ENCODE data around the gene PLK3.
"Not testable (repeated sequence)": the region's sequence is repeated elsewhere in the genome, so short reads cannot be mapped to it uniquely, and the experiment has no call there.

The PLK3 gene

DNA sequence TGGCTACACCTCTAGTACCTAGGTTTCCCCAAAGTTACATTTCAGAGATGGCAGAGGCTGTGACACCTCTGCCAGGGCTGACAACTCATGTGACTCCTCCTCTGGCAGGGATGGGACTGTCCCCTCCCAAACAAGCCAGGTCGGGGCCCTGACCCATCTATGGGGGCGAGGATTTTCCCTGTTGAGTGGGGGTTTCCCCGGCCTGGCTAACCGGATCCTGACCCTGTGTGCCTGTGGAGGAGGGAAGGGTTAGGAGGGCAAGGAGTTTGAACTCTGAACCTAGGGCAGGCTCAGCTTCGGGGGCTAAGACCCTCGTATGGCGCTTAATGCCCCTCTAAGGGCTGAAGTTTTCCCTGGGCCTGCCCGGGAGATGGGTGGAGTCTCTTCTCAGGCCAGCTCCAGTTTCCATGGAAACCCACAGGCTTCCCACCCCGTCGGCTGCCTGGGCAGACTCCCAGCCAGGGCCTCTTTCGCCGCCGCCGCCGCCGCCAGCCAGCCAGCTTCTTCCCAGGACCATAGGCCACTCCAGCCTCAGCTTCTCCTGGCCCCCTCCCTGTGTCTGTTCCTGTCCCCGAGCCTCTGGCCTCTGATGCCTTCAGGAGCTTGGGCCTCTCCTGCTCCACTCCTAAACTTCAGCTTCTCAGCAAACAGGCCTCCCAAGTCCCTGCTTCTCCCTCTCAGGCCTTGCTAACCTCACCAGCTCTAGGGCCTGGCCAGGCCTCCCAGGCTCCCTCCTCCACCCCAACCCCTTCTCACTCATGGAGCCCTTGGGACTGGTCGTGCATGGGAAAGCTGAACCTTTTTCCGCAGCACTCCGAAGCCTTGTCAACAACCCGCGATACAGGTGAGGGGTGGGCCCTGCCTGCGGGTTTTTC lies 8.1 kb downstream of the PLK3 start, which contains the start of gene BTBD19:
BTBD19 (plus strand) TSS at position 461 of the 875 bp plus-strand sequence; CDS start at position 759, 298 bp downstream.
- peak; percentile 5 for FAIRE-seq

DNA sequence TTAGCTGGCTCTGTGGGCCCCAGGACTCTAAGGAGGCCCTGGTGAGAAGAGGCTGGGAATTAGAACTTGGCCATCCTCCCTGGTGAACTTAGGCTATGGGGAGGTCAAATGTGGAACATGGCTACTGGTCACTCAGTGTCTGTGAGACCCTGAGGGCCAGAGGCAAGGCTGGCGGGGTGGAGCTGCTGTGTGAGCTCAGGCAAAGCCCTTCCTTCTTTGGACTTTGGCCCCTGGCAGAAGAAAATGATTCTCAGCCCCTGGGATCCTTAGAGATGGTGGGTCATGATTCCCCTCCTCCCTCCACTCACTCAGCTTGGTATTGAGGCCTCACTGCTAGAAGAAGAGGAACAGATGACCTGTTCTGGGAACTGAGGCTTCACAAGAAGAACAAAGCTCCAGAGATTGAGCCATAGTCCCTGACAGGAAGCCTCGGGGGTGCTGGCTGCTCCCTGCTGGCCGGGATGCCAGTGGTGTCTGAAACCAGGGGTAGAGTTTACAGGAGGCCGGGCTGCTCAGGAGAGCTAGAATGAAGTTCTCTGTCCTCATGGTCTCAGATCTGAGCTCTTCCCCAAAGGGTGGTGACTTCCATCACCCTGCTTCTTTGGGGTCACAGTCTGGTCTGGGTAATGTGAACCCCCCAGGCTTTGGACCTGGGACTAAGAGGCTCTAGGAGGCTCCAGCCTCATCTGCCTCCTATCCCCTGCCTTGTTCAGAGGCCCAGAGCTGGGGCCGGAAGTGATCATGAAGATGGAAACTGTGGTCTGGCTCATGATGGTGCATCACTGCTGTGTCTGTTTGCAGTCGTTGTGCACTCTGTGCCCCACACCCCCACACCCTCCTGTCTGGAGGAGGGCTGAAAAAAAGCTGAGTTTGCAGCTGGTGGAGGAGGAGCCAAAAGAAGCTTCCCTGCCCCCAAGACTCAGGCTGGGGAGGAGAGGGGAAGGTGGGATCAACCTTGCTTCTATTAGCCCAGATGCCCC lies 9.1 kb downstream of the PLK3 start:
- DNase-seq (ENCODE audit: low spot score) (peak; percentile 57), FAIRE-seq (no peak)

More for the DNA sequence above, 8.1 kb downstream of the PLK3 start, which contains the start of gene BTBD19:
- peak; percentile 91 for DNase-seq (ENCODE audit: low spot score)

DNA sequence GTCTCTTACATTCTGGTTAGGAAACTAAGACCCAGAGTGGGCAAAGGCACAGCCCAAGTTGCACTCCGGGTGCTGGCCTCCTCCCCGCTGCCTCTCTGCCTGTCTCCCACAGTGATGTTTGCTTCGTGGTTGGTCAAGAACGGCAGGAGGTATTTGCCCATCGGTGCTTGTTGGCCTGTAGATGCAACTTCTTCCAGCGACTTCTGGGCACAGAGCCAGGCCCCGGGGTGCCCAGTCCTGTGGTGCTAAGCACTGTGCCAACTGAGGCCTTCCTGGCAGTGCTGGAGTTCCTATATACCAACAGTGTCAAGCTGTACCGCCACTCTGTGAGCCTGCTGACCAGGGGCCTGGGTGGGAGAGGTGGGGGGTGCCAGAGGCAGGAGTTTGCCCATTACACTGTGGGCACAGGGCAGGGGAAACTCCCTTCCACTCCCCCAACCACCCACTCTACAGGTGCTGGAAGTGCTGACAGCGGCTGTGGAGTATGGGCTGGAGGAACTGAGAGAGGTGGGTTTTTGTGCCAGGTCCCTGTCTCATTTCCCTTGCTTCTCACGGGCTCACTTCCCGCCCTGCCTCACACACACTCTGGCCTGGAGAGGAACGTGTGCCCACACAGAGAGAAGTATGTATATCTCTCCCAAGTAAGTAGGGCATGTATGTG lies 10.1 kb downstream of the PLK3 start:
- no peak for FAIRE-seq
- no peak for DNase-seq (ENCODE audit: low spot score)

DNA sequence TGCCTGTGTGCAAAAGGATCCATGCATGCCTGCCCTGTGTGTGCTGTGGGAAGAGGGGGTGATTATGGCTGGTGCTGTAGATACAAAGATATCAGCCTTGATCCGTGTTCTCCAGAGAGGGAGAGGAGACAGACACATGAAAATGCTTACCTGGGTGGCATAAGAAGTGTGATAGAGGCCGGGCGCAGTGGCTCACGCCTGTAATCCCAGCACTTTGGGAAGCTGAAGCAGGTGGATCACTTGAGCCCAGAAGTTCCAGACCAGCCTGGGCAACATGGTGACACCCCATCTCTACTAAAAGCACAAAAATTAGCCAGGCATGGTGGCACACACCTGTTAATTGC lies 10.6 kb downstream of the PLK3 start:
- not testable (repeated sequence) for DNase-seq (ENCODE audit: low spot score); FAIRE-seq

DNA sequence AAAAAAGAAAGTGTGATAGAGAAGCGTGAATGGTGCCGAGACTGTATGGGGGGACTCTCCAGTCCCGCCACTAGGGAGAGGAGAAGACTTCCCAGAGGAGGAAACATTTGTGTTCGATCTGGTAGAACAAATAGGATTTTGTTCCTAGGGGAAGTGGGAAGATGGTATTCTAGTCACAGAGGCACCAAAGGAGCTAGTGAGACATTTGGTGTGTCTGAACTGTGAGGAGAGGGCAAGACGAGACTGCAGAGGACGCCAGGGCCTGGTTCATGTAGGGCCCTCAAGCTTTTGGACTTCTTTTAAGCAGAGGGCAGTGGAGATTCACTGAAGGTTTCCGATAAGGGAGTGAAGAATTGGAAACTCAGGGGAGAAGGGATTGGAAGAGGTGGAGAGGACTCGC lies 11.1 kb downstream of the PLK3 start:
- FAIRE-seq (no peak), DNase-seq (ENCODE audit: low spot score) (no peak)

DNA sequence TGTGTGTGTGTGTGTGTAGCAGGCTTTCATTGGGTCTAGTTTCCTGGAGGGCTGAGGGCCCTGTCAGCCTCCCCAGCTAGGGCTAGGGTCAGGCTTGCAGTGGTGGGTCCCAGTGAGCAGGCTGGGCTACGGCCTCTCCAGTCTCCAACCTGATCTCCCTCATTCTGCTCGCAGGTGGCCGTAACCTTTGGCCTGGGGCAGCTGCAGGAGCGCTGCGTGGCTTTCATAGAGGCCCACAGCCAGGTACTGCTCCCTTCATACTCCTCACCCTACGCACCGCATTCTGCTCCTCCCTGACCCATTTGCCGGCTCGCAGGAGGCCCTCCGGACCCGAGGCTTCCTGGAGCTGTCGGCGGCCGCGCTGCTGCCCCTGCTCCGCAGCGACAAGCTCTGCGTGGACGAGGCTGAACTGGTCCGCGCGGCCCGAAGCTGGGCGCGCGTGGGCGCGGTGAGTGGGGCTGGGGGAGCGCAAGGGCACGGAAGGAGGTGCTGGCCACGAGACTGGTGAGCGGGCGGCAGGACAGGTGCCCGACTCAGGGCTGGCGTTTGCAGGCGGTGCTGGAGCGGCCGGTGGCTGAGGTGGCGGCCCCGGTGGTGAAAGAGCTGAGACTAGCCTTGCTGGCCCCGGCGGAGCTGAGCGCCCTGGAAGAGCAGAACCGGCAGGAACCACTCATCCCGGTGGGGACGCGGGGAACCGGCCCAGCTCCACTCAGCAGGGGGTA lies 12.8 kb downstream of the PLK3 start:
- no peak for DNase-seq (ENCODE audit: low spot score)
- no peak for FAIRE-seq

DNA sequence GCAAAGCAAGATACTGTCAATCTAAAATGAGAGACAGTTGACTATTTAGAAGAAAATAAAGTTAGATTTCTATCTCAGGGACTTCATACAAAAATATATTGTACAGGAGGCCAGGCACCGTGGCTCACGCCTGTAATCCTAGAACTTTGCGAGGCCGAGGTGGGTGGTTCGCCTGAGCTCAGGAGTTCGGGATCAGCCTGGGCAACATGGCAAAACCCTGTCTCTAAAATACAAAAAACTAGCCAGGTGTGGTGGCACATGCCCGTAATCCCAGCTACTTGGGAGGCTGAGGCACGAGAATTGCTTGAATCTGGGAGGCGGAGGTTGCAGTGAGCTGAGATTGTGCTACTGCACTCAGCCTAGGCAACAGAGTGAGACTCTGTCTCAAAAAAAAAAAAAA lies 15.7 kb downstream of the PLK3 start:
- FAIRE-seq; DNase-seq (ENCODE audit: low spot score): not testable (repeated sequence)

DNA sequence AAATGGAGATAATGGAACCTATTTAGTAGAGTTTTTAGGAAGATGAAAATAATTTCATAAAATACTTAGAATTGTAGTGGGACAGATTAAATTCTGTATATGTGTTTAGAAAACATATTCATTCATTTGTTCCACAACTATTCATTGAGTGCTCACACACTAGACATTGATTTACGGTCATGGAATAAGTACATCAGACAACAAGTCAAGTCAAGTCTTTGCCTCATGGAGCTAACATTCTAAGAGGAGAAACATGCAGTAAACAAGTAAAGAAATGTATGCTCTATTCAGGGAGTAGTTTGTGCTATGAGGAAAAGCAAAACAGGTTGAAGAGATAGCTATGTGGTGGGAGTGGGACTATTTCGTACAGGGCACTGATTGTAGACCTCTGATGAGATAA lies 17.1 kb downstream of the PLK3 start:
- DNase-seq (ENCODE audit: low spot score): no peak

DNA sequence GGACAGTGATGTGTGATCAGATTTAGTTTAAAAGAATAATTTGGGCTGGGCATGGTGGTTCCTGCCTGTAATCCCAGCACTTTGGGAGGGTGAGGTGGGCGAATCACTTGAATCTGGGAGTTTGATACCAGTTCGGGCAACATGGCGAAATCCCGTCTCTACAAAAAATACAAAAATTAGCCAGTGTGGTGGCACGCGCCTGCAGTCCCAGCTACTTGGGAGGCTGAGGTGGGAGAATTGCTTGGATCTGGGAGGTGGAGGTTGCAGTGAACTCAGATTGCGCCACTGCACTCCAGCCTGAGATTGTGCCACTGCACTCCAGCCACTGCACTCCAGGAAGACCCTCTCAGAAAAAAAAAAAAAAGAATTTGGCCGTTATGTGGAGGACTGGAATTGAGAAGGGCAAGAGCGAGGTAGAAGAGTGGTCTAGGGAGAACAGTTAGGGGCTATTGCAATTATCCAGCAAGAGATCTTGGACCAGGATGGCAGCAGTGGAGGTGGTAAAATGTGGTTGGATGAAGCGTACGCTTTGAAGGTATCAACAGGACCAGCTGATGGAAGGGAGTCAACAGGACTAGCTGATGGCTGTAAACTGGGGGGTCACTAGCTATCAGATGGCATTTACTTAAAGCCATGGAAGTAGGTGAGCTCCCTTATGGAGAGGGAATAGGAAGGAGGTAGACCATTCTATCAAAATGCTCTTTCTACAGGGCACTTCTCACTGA lies 17.8 kb downstream of the PLK3 start:
- no peak for DNase-seq (ENCODE audit: low spot score)
- no peak for FAIRE-seq

More for the DNA sequence above, 17.1 kb downstream of the PLK3 start:
- no peak for FAIRE-seq

DNA sequence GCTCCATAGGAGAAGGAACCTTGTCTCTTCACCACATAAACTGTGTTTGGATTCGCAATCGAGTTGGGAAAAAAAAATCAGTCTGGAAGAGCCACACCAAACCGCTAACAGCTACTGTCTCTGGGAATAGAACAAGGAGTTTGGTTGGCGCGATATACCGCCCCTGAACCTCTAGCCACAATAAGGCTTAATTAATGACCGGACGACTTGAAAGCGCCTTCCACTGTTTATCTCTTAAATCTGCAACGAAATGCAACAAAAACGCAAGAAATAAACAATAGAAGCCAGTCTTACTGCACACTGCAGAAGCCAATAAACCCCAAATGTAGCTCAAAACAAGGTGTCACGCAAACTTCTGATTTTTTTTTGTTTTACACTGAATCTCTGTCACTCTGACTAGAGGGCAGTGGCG lies 19.0 kb downstream of the PLK3 start:
- no peak for FAIRE-seq
- DNase-seq (ENCODE audit: low spot score): no peak

DNA sequence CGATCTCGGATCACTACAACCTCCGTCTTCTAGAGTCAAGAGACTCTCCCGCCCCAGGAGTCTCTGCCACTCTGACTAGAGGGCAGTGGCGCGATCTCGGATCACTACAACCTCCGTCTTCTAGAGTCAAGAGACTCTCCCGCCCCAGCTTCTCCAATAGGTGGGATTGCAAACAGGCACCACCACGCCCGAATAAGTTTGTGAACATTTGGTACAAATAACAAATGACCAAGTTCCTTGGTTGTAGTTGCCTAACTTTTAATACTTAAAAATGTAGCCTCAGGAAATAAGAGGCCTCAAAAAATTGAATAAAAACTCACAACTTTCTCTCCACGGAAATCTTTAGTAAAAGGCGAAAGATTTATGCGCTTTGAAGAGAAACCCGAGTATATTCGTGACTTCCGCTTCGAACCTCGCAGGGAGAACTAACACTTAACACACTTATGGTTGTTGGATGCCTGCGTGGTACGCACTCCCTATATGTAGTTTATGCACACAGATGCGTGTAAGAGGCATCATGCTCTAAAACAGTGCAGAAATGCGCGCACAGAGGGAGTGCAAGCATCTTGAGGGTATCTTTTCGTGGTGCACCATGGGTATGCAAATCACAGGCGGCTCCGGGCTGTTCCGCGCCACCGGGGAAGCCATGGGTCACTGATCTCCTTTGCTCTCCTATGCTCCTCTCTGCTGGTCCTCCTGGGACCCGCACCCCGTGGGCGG lies 19.6 kb downstream of the PLK3 start:
- no peak for FAIRE-seq
- no peak for DNase-seq (ENCODE audit: low spot score)

DNA sequence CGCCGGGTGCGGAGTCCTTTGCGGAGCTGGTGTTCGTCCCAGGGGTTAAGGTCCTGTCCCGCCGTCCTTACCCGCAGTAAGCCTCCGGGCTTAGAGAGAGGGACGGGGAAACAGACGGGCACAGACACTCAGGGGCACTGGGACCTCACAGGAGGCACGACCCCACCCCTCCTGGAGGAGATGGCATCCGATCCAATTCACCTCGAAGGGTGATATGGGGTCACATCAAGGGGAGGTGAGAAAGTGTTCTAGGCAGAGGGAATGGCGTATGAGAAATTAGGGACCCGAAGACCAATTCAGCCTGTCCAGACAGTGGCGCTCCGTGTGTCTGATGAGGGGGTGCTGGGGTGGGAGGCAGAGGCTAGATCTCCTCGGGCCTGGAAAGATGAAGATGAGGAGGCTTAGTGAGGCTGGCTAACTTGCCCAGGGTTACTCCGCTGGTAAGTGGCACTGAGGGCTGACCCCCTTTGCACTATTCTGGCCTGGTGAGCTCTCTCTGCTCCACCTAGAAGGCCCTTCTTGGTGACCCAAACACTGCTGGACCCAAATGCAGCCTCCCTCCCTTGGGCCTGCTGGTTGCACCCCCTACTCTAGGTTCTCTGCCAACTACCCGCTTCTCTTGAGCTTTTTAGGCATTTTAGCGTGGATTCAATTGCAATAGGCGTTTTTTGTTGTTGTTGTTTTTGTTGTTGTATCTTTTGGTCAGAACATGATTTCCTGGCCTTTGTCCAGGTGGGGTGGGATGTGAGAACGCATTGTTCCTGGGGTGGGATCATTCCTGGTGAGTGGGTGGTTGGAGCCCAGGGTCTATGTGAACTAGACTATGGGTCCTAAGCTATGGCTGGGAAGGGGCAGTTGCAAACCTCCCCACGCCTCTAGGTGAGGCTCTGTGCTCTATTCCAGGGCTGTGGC lies 20.4 kb downstream of the PLK3 start:
- no peak for FAIRE-seq
- no peak for DNase-seq (ENCODE audit: low spot score)

DNA sequence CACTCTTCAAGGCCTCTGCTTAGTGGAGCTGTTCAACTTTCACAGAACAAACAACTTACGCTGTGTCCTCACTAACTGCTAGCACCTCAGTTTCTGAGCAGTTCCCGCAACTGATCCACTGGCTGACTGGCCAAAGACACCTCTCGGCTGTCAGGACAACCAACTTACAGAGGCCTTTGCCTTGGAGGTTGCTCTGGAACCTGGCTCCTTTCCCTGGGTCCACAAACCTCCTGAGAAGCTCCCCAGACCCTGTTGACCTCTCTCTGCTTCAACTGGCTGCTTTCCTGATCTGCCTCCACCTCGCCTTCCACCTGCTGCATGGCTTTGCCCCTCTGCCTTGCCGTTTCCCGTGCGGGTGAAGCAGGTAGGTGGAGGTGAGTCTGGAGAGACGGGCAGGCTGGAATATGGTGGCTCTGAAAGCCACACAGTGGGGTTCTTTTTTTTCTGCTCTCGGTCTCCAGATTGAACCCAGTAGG lies 21.1 kb downstream of the PLK3 start:
- no peak for DNase-seq (ENCODE audit: low spot score)
- no peak for FAIRE-seq

DNA sequence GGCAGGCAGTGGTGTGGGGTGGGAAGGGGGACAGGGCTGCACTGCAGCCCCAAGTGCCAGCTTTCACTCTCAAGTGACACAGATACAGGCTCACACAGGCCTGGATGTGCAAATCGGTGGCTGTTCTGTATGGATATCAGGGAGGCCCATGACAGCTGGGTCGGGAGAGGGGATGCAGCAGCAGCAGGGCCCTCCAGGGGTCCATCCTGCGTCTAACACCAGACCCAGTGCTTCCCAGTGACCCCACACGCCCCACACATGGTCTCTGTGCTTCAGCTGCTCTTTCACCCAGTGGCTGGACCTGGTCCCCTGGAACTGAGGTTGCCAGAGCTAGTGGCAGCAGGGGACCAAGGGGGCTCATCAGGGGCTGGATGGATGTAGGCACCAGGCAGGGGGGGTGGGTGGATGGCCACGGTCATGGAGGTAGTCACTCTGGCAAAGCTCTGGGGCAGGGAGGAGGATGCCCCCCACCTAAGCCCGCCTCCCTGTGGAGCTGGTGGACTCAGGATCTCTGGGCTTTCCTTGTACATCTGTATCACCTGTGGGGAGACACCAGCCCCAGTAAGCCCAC lies 22.0 kb downstream of the PLK3 start:
- no peak for FAIRE-seq
- no peak for DNase-seq (ENCODE audit: low spot score)

DNA sequence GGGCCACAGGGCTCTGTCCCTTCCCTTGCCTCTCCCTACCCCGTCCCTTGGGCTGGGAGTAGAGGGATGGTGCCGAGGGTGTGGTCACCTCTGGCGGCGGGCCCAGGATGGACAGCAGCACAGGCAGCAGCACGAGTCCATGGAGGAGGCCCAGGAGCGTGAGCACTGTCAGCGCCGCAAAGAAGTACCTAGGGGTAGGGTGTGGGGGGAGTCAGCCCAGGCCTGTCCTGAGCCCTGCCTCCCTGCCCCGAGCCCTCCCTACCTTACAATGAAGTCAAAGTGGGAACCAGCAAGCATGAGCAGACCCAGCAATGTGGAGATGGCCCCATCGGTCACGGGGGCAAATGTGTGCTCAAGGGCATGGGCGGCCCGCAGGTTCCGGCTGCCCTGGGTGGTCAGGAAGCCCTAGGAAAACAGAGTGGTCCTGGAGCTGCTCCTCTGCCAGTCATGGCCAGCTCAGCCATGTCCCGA lies 22.8 kb downstream of the PLK3 start:
- DNase-seq (ENCODE audit: low spot score) (no peak), FAIRE-seq (no peak)

DNA sequence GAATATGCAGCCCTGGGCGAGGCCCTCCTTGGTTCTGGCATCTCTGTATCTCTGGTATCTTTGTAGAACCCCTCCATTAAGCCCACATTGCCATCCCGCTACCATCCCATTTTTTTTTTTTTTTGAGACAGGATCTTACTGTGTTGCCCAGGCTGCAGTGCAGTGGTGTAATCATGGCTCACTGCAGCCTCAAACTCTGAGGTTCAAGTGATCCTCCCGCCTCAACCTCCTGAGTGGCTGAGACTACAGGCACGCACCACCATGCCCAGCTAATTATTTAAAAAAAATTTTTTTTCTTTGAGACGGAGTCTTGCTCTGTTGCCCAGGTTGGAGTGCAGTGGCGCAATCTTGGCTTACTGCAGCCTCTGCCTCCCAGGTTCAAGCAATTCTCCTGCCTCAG lies 24.2 kb downstream of the PLK3 start:
- FAIRE-seq; DNase-seq (ENCODE audit: low spot score): not testable (repeated sequence)

DNA sequence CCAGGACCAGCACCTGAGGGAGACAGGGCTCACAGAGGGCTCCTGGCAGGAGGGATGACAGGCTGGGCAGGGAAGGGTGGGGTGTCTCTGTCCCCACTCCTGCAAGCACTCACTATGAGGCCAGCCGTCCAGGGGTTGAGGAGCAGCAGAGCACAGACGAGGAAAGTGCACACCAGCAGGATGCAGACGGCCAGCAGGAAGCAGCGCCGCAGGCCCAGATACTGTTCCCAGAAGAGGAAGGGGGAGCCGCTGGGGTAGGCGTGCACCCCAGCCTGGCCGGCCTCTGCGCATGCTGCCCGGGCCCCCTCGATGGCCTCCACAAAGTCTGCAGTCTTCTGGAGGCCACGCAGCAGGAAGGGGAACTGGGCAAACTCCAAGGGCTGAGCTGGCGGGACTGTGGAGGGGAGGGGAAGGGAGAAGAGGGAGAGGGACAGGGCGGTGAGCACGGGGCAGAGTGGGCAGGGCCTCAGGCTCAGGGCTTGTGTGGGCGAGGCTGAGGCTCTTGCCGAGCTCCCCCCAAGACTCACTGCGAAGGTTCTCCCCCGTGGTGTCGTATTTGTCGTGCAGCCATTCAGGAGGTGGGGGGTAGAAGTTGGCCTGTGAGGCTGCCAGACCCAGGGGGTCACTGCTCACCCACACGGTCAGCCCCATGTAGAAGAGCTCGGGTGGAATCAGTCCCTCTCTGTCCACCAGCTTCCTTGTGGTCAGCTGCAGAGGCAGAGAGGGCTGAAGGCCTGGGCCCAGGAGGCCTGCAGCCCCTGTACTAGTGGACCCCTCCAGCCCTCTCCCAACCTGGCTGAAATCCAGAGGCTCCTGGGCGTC lies 26.4 kb downstream of the PLK3 start:
- FAIRE-seq (no peak), DNase-seq (ENCODE audit: low spot score) (no peak)
